PC-3 (cell line): ENCODE results near the gene SLC9A4. TPM values are rescaled to one million over a fixed set of nuclear protein-coding genes. Genes with fewer than 3 reads are reported as not detected.

Source experiments
- ATAC-seq: fragments of 200-7000 bp; cut with Tn5 transposase; 2 replicates; pipeline ENCODE4 v1.9.1; 2020; ENCODE audit warnings: mild to moderate bottlenecking, moderate library complexity
- BruUV-seq: library from RNA; stranded (reverse); fragments of 400-500 nt; replicated peaks from 2 replicates; lab custom pipeline; 2021; lab: Mats Ljungman, UMichigan
- CTCF ChIA-PET: fragments of 300-600 bp; sonication (Branson Sonifier 250); formaldehyde crosslinking; loops from one replicate; lab custom pipeline; 2022; ENCODE audit warnings: antibody characterized with exemption; lab: Charles Lee
- POLR2A ChIA-PET: fragments of 300-600 bp; sonication (Branson Sonifier 250); formaldehyde crosslinking; loops from one replicate; lab custom pipeline; 2022; ENCODE audit warnings: antibody characterized with exemption; ENCODE audit not compliant: unreplicated experiment; lab: Charles Lee
- DNase-seq: peaks from one replicate; pipeline ENCODE4 v3.0.0-alpha.2; 2015
- H2AFZ ChIP-seq: fragments of 300-600 bp; sonication (generic); 2 replicates; pipeline ENCODE4 v1.6.0; 2016; ENCODE audit warnings: antibody characterized with exemption, low read length
- H3F3A ChIP-seq: fragments of 300-600 bp; sonication (generic); one replicate; pipeline ENCODE4 v1.6.0; 2017; ENCODE audit warnings: antibody characterized with exemption, low read length, control low read depth, mild to moderate bottlenecking; ENCODE audit not compliant: unreplicated experiment
- H3K27ac ChIP-seq: fragments of 300-600 bp; sonication (generic); 2 replicates; pipeline ENCODE4 v1.5.1; 2016; ENCODE audit warnings: mild to moderate bottlenecking, low read length
- H3K27me3 ChIP-seq: fragments of 300-600 bp; sonication (generic); 2 replicates; pipeline ENCODE4 v1.6.1; 2016; ENCODE audit warnings: low read length, mixed read lengths
- H3K36me3 ChIP-seq: fragments of 300-600 bp; sonication (generic); 2 replicates; pipeline ENCODE4 v1.6.1; 2016; ENCODE audit warnings: low read depth, mixed run types, low read length, mixed read lengths
- H3K4me1 ChIP-seq: fragments of 300-600 bp; sonication (generic); 2 replicates; pipeline ENCODE4 v1.5.1; 2016; ENCODE audit warnings: low read length; ENCODE audit not compliant: insufficient read depth
- H3K4me2 ChIP-seq: fragments of 300-600 bp; sonication (generic); 2 replicates; pipeline ENCODE4 v1.6.0; 2016; ENCODE audit warnings: low read length
- H3K4me3 ChIP-seq: fragments of 300-600 bp; sonication (generic); 2 replicates; pipeline ENCODE4 v1.5.1; 2016; ENCODE audit warnings: mild to moderate bottlenecking, low read length, mixed read lengths
- H3K79me2 ChIP-seq: fragments of 300-600 bp; sonication (generic); 2 replicates; pipeline ENCODE4 v1.6.1; 2017; ENCODE audit warnings: low read length, mixed read lengths
- H3K9ac ChIP-seq: fragments of 300-600 bp; sonication (generic); 2 replicates; pipeline ENCODE4 v1.6.0; 2016; ENCODE audit warnings: mild to moderate bottlenecking, low read length
- H3K9me2 ChIP-seq: fragments of 300-600 bp; sonication (generic); replicated peaks from 2 replicates; pipeline ENCODE4 v1.6.1; 2016; ENCODE audit warnings: mixed run types, low read length, mixed read lengths
- H3K9me3 ChIP-seq: fragments of 300-600 bp; sonication (generic); 2 replicates; pipeline ENCODE4 v1.6.1; 2016; ENCODE audit warnings: low read length, mixed read lengths
- H4K20me1 ChIP-seq: fragments of 300-600 bp; sonication (generic); 2 replicates; pipeline ENCODE4 v1.6.1; 2016; ENCODE audit warnings: low read length, mixed read lengths
- EZH2 ChIP-seq: fragments of 300-600 bp; sonication (generic); IDR thresholded peaks from one replicate; pipeline ENCODE4 v1.6.1; 2017; ENCODE audit warnings: antibody characterized with exemption, mild to moderate bottlenecking, low read length; ENCODE audit not compliant: unreplicated experiment
- EZH2phosphoT487 ChIP-seq: fragments of 300-600 bp; sonication (generic); IDR thresholded peaks from 2 replicates; pipeline ENCODE4 v1.6.1; 2018; ENCODE audit warnings: mild to moderate bottlenecking, antibody characterized with exemption, low read length, borderline replicate concordance
- intact Hi-C: fragments of 100-400 bp; cut with micrococcal nuclease; formaldehyde crosslinking; loops from 2 replicates; pipeline ENCODE4 v1.9.0; 2023
- total RNA-seq: library from RNA; depleted of rRNA; stranded (reverse); fragments of >200 nt; gene quantifications from 2 replicates; pipeline ENCODE4 v1.2.3, GENCODE V29; 2014
- TF ChIP-seq, protein P1 (sequence below): fragments of 300-600 bp; sonication (generic); conservative IDR thresholded peaks from 2 replicates; pipeline ENCODE4 v1.5.1; 2017; ENCODE audit warnings: antibody characterized with exemption, low read depth, mild to moderate bottlenecking, low read length

Gene SLC9A4
- total RNA-seq, 1 experiment from 2014 or later: 0.04 TPM

DNA sequence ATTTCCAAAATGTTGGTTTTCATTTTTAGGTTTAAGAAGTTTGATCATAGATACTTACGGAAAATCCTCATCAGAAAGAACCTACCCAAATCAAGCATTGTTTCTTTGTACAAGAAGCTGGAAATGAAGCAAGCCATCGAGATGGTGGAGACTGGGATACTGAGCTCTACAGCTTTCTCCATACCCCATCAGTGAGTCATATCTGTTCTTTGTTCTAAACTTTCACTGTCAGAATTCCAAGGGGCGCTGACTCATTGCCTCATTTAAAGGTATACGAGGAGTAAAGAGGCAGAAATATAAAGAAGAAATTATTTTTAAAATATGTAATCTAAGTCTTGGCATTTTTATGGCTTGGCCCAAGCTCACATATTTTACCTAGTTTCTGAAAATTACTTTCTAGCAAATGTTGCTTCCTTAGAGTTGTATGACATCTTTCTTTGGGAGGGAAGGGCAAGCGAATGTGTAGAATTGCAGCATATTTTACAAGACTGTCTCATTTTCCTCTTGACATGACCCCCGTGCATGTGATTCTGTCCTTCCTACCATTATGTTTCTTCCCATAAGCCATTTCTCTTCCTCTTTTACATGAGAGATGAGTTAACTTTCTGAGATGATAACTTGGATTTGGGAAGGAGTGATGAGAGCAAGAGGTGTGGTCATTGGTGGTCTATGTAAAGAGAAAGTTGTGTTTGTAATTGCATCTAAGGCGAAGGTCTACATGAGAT, 41.2 kb downstream of the SLC9A4 start:
- Histone ChIP-seq H3K4me3 (peak overlapping the region; percentile 11; the same call in 1 of the 2 replicates), H3K4me2 (peak overlapping the region; percentile 71), H3K27ac (peak overlapping the region; percentile 35; the same call in 1 of the 2 replicates), H4K20me1 (no peaks in the 10 kb centered on the region), H3K9ac (no peak overlapping the region), H3K4me1 (peaks cover 27% of the 10 kb centered on the region), H2AFZ (peak overlapping the region; percentile 47), H3F3A (no peaks in the 10 kb centered on the region), H3K79me2 (no peaks in the 10 kb centered on the region), H3K27me3 (no peaks in the 10 kb centered on the region), H3K9me3 (no peaks in the 10 kb centered on the region), H3K36me3 (no peaks in the 10 kb centered on the region), H3K9me2 (no peaks in the 10 kb centered on the region)
- CTCF ChIA-PET: interaction anchor here (1.0 kb wide), 1 partner anchor 102 kb away, joined by 6 read pairs; no protein-coding TSS in a partner anchor
- intact Hi-C loops: no loop called here
- DNase-seq: peak; percentile 97
- TF ChIP-seq, protein P1, sequence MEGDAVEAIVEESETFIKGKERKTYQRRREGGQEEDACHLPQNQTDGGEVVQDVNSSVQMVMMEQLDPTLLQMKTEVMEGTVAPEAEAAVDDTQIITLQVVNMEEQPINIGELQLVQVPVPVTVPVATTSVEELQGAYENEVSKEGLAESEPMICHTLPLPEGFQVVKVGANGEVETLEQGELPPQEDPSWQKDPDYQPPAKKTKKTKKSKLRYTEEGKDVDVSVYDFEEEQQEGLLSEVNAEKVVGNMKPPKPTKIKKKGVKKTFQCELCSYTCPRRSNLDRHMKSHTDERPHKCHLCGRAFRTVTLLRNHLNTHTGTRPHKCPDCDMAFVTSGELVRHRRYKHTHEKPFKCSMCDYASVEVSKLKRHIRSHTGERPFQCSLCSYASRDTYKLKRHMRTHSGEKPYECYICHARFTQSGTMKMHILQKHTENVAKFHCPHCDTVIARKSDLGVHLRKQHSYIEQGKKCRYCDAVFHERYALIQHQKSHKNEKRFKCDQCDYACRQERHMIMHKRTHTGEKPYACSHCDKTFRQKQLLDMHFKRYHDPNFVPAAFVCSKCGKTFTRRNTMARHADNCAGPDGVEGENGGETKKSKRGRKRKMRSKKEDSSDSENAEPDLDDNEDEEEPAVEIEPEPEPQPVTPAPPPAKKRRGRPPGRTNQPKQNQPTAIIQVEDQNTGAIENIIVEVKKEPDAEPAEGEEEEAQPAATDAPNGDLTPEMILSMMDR: no peak
- TF ChIP-seq EZH2phosphoT487 (no peak), EZH2 (no peak)
- no TSS peak for BruUV-seq
- POLR2A ChIA-PET: no interaction called here
- peak; percentile 98 for ATAC-seq

- intact Hi-C loops: no loop called here
- Histone ChIP-seq H3F3A (no peaks in the 10 kb centered on the region), H3K9me3 (no peaks in the 10 kb centered on the region), H4K20me1 (no peaks in the 10 kb centered on the region), H3K9me2 (no peaks in the 10 kb centered on the region), H3K4me2 (no peak overlapping the region), H3K9ac (no peak overlapping the region), H2AFZ (no peak overlapping the region), H3K27ac (no peak overlapping the region), H3K27me3 (no peaks in the 10 kb centered on the region), H3K4me3 (no peak overlapping the region), H3K36me3 (no peaks in the 10 kb centered on the region), H3K4me1 (peaks cover 19% of the 10 kb centered on the region), H3K79me2 (no peaks in the 10 kb centered on the region)
- no peak for TF ChIP-seq EZH2
- TF ChIP-seq, protein P1: no peak
- TF ChIP-seq EZH2phosphoT487: no peak
- ChIA-PET CTCF (no interaction called here), POLR2A (no interaction called here)
- DNase-seq (no peak), ATAC-seq (no peak)
- no TSS peak for BruUV-seq
Measured at GRCh38 chr2:102515851-102516250, 42.8 kb downstream of the SLC9A4 start.

DNA sequence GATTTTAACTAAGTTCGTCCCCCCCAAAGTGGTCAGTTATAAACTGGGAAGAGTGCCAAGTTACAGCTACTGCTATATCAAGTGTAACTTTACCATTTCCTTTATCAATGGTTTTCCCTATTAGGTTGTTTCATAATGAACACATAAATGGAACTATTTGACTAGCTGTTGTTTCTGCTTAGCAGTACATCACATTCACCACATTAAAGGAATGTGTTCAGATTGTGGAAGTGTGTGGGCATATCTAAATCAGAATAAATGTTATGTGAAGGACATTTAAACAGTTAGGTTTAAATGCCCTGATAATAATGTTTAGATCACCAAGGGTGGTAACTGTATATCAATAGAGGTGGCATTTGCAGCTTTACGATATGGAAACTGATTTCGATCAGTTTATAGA, 45.1 kb downstream of the SLC9A4 start:
- H3K79me2 ChIP-seq: no peaks in the 10 kb centered on the region
- no peak for DNase-seq
- H3K4me2 ChIP-seq: no peak overlapping the region
- H3F3A ChIP-seq: no peaks in the 10 kb centered on the region
- H3K4me1 ChIP-seq: peaks cover 19% of the 10 kb centered on the region
- H3K9me3 ChIP-seq: no peaks in the 10 kb centered on the region
- no peak overlapping the region for H3K9ac ChIP-seq
- H3K27ac ChIP-seq: no peak overlapping the region
- POLR2A ChIA-PET: no interaction called here
- no TSS peak for BruUV-seq
- ATAC-seq: no peak
- CTCF ChIA-PET: no interaction called here
- H3K4me3 ChIP-seq: no peak overlapping the region
- intact Hi-C loops: no loop called here
- H2AFZ ChIP-seq: no peak overlapping the region
- no peaks in the 10 kb centered on the region for H3K36me3 ChIP-seq
- no peaks in the 10 kb centered on the region for H3K27me3 ChIP-seq
- no peaks in the 10 kb centered on the region for H4K20me1 ChIP-seq
- TF ChIP-seq, protein P1: no peak
- TF ChIP-seq EZH2 (no peak), EZH2phosphoT487 (no peak)
- no peaks in the 10 kb centered on the region for H3K9me2 ChIP-seq
